GM23338 (cell line): ENCODE data around the gene LARGE1. TPM values are rescaled to one million over a fixed set of nuclear protein-coding genes. Genes with fewer than 3 reads are reported as not detected.

Experiments
- ATAC-seq: fragments of 200-7000 bp; cut with Tn5 transposase; 3 replicates; pipeline ENCODE4 v1.9.1; 2020
- DNase-seq: peaks from one replicate; pipeline ENCODE4 v3.0.0-alpha.2; 2015; ENCODE audit warnings: low spot score
- H2AFZ ChIP-seq: fragments of 200-600 bp; sonication (generic); 2 replicates; pipeline ENCODE4 v1.8.0; 2016; ENCODE audit warnings: antibody characterized with exemption, mild to moderate bottlenecking, moderate library complexity
- H3F3A ChIP-seq: fragments of 200-600 bp; sonication (generic); replicated peaks from 2 replicates; pipeline ENCODE4 v1.8.0; 2017; ENCODE audit warnings: antibody characterized with exemption, mixed run types, low read depth
- H3K27ac ChIP-seq: fragments of 200-600 bp; sonication (generic); 2 replicates; pipeline ENCODE4 v1.6.1; 2016; ENCODE audit warnings: low read depth
- H3K27me3 ChIP-seq: fragments of 200-600 bp; sonication (generic); 2 replicates; pipeline ENCODE4 v1.8.0; 2016; ENCODE audit warnings: mild to moderate bottlenecking, mixed run types, moderate library complexity; ENCODE audit not compliant: insufficient read depth
- H3K36me3 ChIP-seq: fragments of 200-600 bp; sonication (generic); 2 replicates; pipeline ENCODE4 v1.8.0; 2016; ENCODE audit warnings: mild to moderate bottlenecking; ENCODE audit not compliant: insufficient read depth
- H3K4me1 ChIP-seq: fragments of 200-600 bp; sonication (generic); 2 replicates; pipeline ENCODE4 v1.8.0; 2016; ENCODE audit warnings: mild to moderate bottlenecking, moderate library complexity; ENCODE audit not compliant: insufficient read depth
- H3K4me2 ChIP-seq: fragments of 200-600 bp; sonication (generic); 2 replicates; pipeline ENCODE4 v1.7.1; 2017; ENCODE audit warnings: mixed run types
- H3K4me3 ChIP-seq: fragments of 200-600 bp; sonication (generic); 2 replicates; pipeline ENCODE4 v1.6.1; 2016; ENCODE audit warnings: mixed run types
- H3K79me2 ChIP-seq: fragments of 200-600 bp; sonication (generic); replicated peaks from 2 replicates; pipeline ENCODE4 v1.8.0; 2017; ENCODE audit warnings: mild to moderate bottlenecking; ENCODE audit not compliant: insufficient read depth
- H3K9me2 ChIP-seq: fragments of 200-600 bp; sonication (generic); 2 replicates; pipeline ENCODE4 v1.8.0; 2017; ENCODE audit not compliant: insufficient read depth
- H4K20me1 ChIP-seq: fragments of 200-600 bp; sonication (generic); replicated peaks from 2 replicates; pipeline ENCODE4 v1.8.0; 2017; ENCODE audit warnings: mild to moderate bottlenecking; ENCODE audit not compliant: insufficient read depth
- H3K27ac Mint-ChIP-seq: 2 replicates; pipeline ENCODE4 v1.8.0; 2020; ENCODE audit warnings: inconsistent platforms, mild to moderate bottlenecking, moderate library complexity, mixed read lengths
- H3K27me3 Mint-ChIP-seq: 3 replicates; pipeline ENCODE4 v1.8.0; 2022; ENCODE audit warnings: low read depth, mild to moderate bottlenecking, moderate library complexity, mixed read lengths, inconsistent platforms; ENCODE audit not compliant: insufficient read depth, poor library complexity
- H3K36me3 Mint-ChIP-seq: 3 replicates; pipeline ENCODE4 v1.8.0; 2021; ENCODE audit warnings: low read depth, mild to moderate bottlenecking, inconsistent platforms, moderate library complexity, mixed read lengths
- H3K4me1 Mint-ChIP-seq: 3 replicates; pipeline ENCODE4 v1.8.0; 2020; ENCODE audit warnings: mild to moderate bottlenecking, inconsistent platforms, mixed read lengths
- H3K4me3 Mint-ChIP-seq: 3 replicates; pipeline ENCODE4 v1.8.0; 2021; ENCODE audit warnings: moderate library complexity, mild to moderate bottlenecking, inconsistent platforms, mixed read lengths
- H3K9me3 Mint-ChIP-seq: 3 replicates; pipeline ENCODE4 v1.8.0; 2020; ENCODE audit warnings: moderate library complexity, mild to moderate bottlenecking, inconsistent platforms, mixed read lengths
- CREB1 ChIP-seq: fragments of 250-450 bp; sonication (Bioruptor Pico); IDR thresholded peaks from 2 replicates; pipeline ENCODE4 v1.5.0; 2020; ENCODE audit warnings: low read depth, mild to moderate bottlenecking, moderate library complexity
- EZH2 ChIP-seq: fragments of 200-600 bp; sonication (generic); IDR thresholded peaks from one replicate; pipeline ENCODE4 v1.8.0; 2017; ENCODE audit warnings: antibody characterized with exemption, mild to moderate bottlenecking, low read depth; ENCODE audit not compliant: unreplicated experiment
- EZH2phosphoT487 ChIP-seq: fragments of 200-600 bp; sonication (generic); IDR thresholded peaks from one replicate; pipeline ENCODE4 v1.8.1; 2018; ENCODE audit warnings: antibody characterized with exemption; ENCODE audit not compliant: unreplicated experiment
- NANOG ChIP-seq: IDR thresholded peaks from 2 replicates; pipeline ENCODE4 v1.6.1; 2016; ENCODE audit warnings: antibody characterized with exemption, borderline replicate concordance
- POLR2AphosphoS5 ChIP-seq: IDR thresholded peaks from 2 replicates; pipeline ENCODE4 v1.6.1; 2016; ENCODE audit warnings: antibody characterized with exemption, low read depth
- REST ChIP-seq: IDR thresholded peaks from one replicate; pipeline ENCODE4 v1.6.1; 2018; ENCODE audit warnings: antibody characterized with exemption; ENCODE audit not compliant: unreplicated experiment
- STAT1 ChIP-seq: IDR thresholded peaks from one replicate; pipeline ENCODE4 v1.6.1; 2016; ENCODE audit warnings: antibody characterized with exemption; ENCODE audit not compliant: unreplicated experiment
- ZNF114 ChIP-seq: fragments of 250-450 bp; sonication (Bioruptor Pico); IDR thresholded peaks from 2 replicates; pipeline ENCODE4 v1.5.0; 2020; ENCODE audit warnings: mild to moderate bottlenecking, moderate library complexity
- ZNF331 ChIP-seq: fragments of 250-450 bp; sonication (Bioruptor Pico); IDR thresholded peaks from 2 replicates; pipeline ENCODE4 v1.5.0; 2020; ENCODE audit warnings: low read depth, mild to moderate bottlenecking, moderate library complexity
- polyA plus RNA-seq: library from polyadenylated mRNA; unstranded; fragments of >200 nt; fragmentation: Nextera tagmentation; extraction: Ambion mirVana; gene quantifications from 2 replicates; pipeline ENCODE4 v1.2.1, GENCODE V29; 2016
- total RNA-seq: library from RNA; depleted of rRNA; stranded (reverse); fragments of >200 nt; shearing (Covaris generic); gene quantifications from 2 replicates; pipeline ENCODE4 v1.2.3, GENCODE V29; 2014
- TF ChIP-seq, protein P1 (sequence below): IDR thresholded peaks from 2 replicates; pipeline ENCODE4 v1.6.1; 2016; ENCODE audit warnings: antibody characterized with exemption

The LARGE1 gene
- total and polyA plus RNA-seq, 2 experiments from 2014 or later: 12.8 to 75.6 TPM

- no peak for TF ChIP-seq STAT1
- TF ChIP-seq POLR2AphosphoS5: no peak
- TF ChIP-seq, protein P1, sequence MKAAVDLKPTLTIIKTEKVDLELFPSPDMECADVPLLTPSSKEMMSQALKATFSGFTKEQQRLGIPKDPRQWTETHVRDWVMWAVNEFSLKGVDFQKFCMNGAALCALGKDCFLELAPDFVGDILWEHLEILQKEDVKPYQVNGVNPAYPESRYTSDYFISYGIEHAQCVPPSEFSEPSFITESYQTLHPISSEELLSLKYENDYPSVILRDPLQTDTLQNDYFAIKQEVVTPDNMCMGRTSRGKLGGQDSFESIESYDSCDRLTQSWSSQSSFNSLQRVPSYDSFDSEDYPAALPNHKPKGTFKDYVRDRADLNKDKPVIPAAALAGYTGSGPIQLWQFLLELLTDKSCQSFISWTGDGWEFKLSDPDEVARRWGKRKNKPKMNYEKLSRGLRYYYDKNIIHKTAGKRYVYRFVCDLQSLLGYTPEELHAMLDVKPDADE: no peak
- TF ChIP-seq REST: no peak
- TF ChIP-seq ZNF114 (CRISPR knock-in tag): no peak
- no peak for TF ChIP-seq EZH2
- no peak for TF ChIP-seq ZNF331
These were observed 143.8 kb downstream of the LARGE1 start (continued) for GRCh38 chr22:33776491-33776890.

DNA sequence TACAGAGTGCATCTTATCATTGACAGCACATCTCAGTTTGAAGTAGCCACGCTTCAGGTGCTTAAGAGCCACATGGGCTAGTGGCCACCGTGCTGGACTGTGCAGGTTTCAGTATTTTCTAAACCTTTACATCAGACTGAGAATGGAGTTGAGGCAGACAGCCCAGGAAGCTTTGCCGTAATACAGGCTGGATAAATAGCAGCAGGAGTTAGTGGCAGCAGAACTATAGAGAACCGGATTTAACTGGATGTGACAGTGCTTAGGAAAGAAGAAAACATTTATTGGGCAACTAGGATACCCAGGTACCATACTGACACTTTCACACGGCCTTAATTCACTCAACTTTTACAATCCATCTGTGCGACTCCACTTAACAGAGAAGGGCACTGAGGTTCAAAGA lies 145.5 kb downstream of the LARGE1 start:
- H3K36me3 Mint-ChIP-seq: no peaks in the 10 kb centered on the region
- H3K9me3 Mint-ChIP-seq: no peaks in the 10 kb centered on the region
- no peaks in the 10 kb centered on the region for H3K9me2 ChIP-seq
- no peak overlapping the region for H3K4me3 Mint-ChIP-seq
- peaks cover 23% of the 10 kb centered on the region for H3K4me1 ChIP-seq
- H3K79me2 ChIP-seq: peaks cover 98% of the 10 kb centered on the region
- no peak for DNase-seq
- H2AFZ ChIP-seq: no peak overlapping the region
- no peak overlapping the region for H3K27ac ChIP-seq
- H3K27me3 ChIP-seq: no peaks in the 10 kb centered on the region
- no peak overlapping the region for H3K4me2 ChIP-seq
- H3K4me3 ChIP-seq: no peak overlapping the region
- ATAC-seq: no peak
- peaks cover 58% of the 10 kb centered on the region for H4K20me1 ChIP-seq
- H3K4me1 Mint-ChIP-seq: peaks cover 52% of the 10 kb centered on the region
- H3K36me3 ChIP-seq: no peaks in the 10 kb centered on the region
- no peak for TF ChIP-seq ZNF114 (CRISPR knock-in tag)
- no peak for TF ChIP-seq STAT1
- no peak for TF ChIP-seq NANOG
- no peak for TF ChIP-seq EZH2phosphoT487
- TF ChIP-seq CREB1 (CRISPR knock-in tag): no peak
- TF ChIP-seq ZNF331: no peak
- TF ChIP-seq, protein P1: no peak
- no peaks in the 10 kb centered on the region for H3F3A ChIP-seq
- H3K27me3 Mint-ChIP-seq: peaks cover 2% of the 10 kb centered on the region
- peak overlapping the region; percentile 19; the same call in 1 of the 2 replicates for H3K27ac Mint-ChIP-seq
